ENCODE results near the gene NRXN3. TPM values are rescaled to one million over a fixed set of nuclear protein-coding genes. Genes with fewer than 3 reads are reported as not detected.

The NRXN3 gene
- total RNA-seq, 1 experiment from 2014 or later = 1.1 TPM

- H3K27me3 ChIP-seq (ENCODE audit: low read length) = no peaks in the 10 kb centered on the region
- no peaks in the 10 kb centered on the region for H3F3A ChIP-seq (ENCODE audit: low read length, unreplicated experiment)
- H3K4me2 ChIP-seq (ENCODE audit: low read length) = no peak overlapping the region
- BruUV-seq (replicated peaks) = no TSS peak
- intact Hi-C loops (cut with micrococcal nuclease) = no loop called here
- H3K27ac ChIP-seq (ENCODE audit: low read length) = no peak overlapping the region
- ChIA-PET CTCF (no interaction called here), POLR2A (ENCODE audit: unreplicated experiment) (no interaction called here)
- H3K9me3 ChIP-seq (ENCODE audit: low read length) = no peaks in the 10 kb centered on the region
- H4K20me1 ChIP-seq (ENCODE audit: low read length) = no peaks in the 10 kb centered on the region
- H2AFZ ChIP-seq (ENCODE audit: low read length) = no peak overlapping the region
- TF ChIP-seq CTCF (conservative IDR thresholded peaks at IDR 0.05; ENCODE audit: low read depth, low read length) (no peak), EZH2 (IDR thresholded peaks at IDR 0.05; ENCODE audit: low read length, unreplicated experiment) (no peak), EZH2phosphoT487 (IDR thresholded peaks at IDR 0.05; ENCODE audit: borderline replicate concordance, low read length) (no peak)
- no peaks in the 10 kb centered on the region for H3K36me3 ChIP-seq (ENCODE audit: low read depth, low read length)
- no peaks in the 10 kb centered on the region for H3K4me1 ChIP-seq (ENCODE audit: insufficient read depth, low read length)
- no peaks in the 10 kb centered on the region for H3K79me2 ChIP-seq (ENCODE audit: low read length)
- no peak for ATAC-seq
- H3K9ac ChIP-seq (ENCODE audit: low read length) = no peak overlapping the region
- H3K4me3 ChIP-seq (ENCODE audit: low read length) = no peak overlapping the region
- no peaks in the 10 kb centered on the region for H3K9me2 ChIP-seq (replicated peaks; ENCODE audit: low read length)
- no peak for DNase-seq
These were observed 887.2 kb downstream of the NRXN3 start for GRCh38 chr14:79057333-79057732.

GRCh38 chr14:79062226-79062625 lies 892.1 kb downstream of the NRXN3 start:
- Histone ChIP-seq H3F3A (ENCODE audit: low read length, unreplicated experiment) (no peaks in the 10 kb centered on the region), H3K9ac (ENCODE audit: low read length) (no peak overlapping the region), H3K36me3 (ENCODE audit: low read depth, low read length) (no peaks in the 10 kb centered on the region), H2AFZ (ENCODE audit: low read length) (no peak overlapping the region), H3K4me1 (ENCODE audit: insufficient read depth, low read length) (no peaks in the 10 kb centered on the region), H3K4me2 (ENCODE audit: low read length) (no peak overlapping the region), H3K27me3 (ENCODE audit: low read length) (no peaks in the 10 kb centered on the region; the same call in 1 of the 2 replicates), H4K20me1 (ENCODE audit: low read length) (no peaks in the 10 kb centered on the region), H3K27ac (ENCODE audit: low read length) (no peak overlapping the region), H3K4me3 (ENCODE audit: low read length) (no peak overlapping the region), H3K9me2 (replicated peaks; ENCODE audit: low read length) (no peaks in the 10 kb centered on the region), H3K9me3 (ENCODE audit: low read length) (no peaks in the 10 kb centered on the region), H3K79me2 (ENCODE audit: low read length) (no peaks in the 10 kb centered on the region)
- intact Hi-C loops (cut with micrococcal nuclease) = no loop called here
- TF ChIP-seq CTCF (conservative IDR thresholded peaks at IDR 0.05; ENCODE audit: low read depth, low read length) = no peak
- TF ChIP-seq EZH2 (IDR thresholded peaks at IDR 0.05; ENCODE audit: low read length, unreplicated experiment) = no peak
- TF ChIP-seq EZH2phosphoT487 (IDR thresholded peaks at IDR 0.05; ENCODE audit: borderline replicate concordance, low read length) = no peak
- no peak for DNase-seq
- no peak for ATAC-seq
- no TSS peak for BruUV-seq (replicated peaks)
- ChIA-PET CTCF (no interaction called here), POLR2A (ENCODE audit: unreplicated experiment) (no interaction called here)

GRCh38 chr14:79064214-79064613 lies 894.0 kb downstream of the NRXN3 start:
- Histone ChIP-seq H4K20me1 (ENCODE audit: low read length) (no peaks in the 10 kb centered on the region), H3K4me1 (ENCODE audit: insufficient read depth, low read length) (no peaks in the 10 kb centered on the region), H3K4me3 (ENCODE audit: low read length) (no peak overlapping the region), H3K4me2 (ENCODE audit: low read length) (no peak overlapping the region), H2AFZ (ENCODE audit: low read length) (no peak overlapping the region), H3K79me2 (ENCODE audit: low read length) (no peaks in the 10 kb centered on the region), H3K9me2 (replicated peaks; ENCODE audit: low read length) (no peaks in the 10 kb centered on the region), H3K9me3 (ENCODE audit: low read length) (no peaks in the 10 kb centered on the region), H3K36me3 (ENCODE audit: low read depth, low read length) (no peaks in the 10 kb centered on the region), H3K9ac (ENCODE audit: low read length) (no peak overlapping the region), H3F3A (ENCODE audit: low read length, unreplicated experiment) (no peaks in the 10 kb centered on the region), H3K27ac (ENCODE audit: low read length) (no peak overlapping the region), H3K27me3 (ENCODE audit: low read length) (peaks cover 2% of the 10 kb centered on the region; the same call in 1 of the 2 replicates)
- intact Hi-C loops (cut with micrococcal nuclease) = no loop called here
- TF ChIP-seq EZH2phosphoT487 (IDR thresholded peaks at IDR 0.05; ENCODE audit: borderline replicate concordance, low read length) (no peak), EZH2 (IDR thresholded peaks at IDR 0.05; ENCODE audit: low read length, unreplicated experiment) (no peak), CTCF (conservative IDR thresholded peaks at IDR 0.05; ENCODE audit: low read depth, low read length) (no peak)
- ChIA-PET POLR2A (ENCODE audit: unreplicated experiment) (no interaction called here), CTCF (no interaction called here)
- no peak for DNase-seq
- no TSS peak for BruUV-seq (replicated peaks)
- no peak for ATAC-seq
